HG03521 (cell line): Measurements from ENCODE around the gene RAB36.

ENCODE experiments used
- ATAC-seq: cut with Tn5 transposase; IDR thresholded peaks from one replicate; pipeline ENCODE4 v1.9.1; 2021; ENCODE audit warnings: mild to moderate bottlenecking, moderate library complexity; ENCODE audit not compliant: unreplicated experiment

Gene RAB36

DNA sequence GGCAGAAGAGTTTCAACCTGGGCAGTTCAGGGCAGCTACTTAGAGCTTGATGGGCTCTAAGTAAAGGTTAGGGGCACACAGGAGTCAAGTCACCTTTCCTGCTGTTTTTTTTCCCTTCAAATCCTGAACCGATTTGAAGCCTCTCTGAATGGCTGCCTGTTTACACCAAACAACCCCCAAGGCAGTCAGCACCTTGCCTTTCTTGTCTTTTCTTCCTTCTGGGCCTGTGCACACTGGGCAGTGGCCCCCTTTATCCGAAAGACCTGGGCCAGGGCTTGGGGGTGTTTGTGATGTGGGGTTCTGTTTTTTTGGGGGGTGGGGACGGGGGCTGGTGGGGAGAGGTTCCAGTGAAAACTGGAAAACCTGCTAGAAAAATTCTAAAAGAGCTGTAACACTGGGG lies 7.8 kb upstream of the RAB36 start:
- ATAC-seq: no peak

DNA sequence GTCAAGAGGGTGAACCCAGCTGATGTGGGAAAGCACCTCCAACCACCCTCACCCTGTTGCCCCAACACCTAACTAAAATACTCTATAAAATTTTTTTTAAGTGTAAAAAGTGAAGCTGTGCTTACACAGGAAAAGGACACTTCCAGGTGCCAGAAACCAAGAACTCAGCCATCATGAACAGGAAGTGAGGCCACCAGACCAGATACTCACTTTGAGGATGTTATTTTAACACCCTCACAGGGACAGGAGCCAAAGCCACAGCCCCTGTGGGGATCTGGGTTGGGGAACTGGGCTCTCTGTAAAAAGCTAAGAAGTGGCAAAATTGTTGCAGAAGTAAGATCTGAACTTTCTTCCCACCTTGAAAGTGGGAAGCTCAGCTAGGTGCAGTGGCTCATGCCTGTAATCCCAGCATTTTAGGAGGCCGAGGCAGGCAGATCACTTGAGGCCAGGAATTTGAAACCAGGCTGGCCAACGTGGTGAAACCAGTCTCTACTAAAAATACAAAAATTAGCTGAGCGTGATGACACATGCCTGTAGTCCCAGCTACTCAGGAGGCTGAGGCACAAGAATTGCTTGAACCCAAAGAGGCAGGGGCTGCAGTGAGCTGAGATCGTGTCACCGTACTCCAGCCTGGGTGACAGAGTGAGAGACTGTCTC lies 7.2 kb upstream of the RAB36 start:
- ATAC-seq: no peak

DNA sequence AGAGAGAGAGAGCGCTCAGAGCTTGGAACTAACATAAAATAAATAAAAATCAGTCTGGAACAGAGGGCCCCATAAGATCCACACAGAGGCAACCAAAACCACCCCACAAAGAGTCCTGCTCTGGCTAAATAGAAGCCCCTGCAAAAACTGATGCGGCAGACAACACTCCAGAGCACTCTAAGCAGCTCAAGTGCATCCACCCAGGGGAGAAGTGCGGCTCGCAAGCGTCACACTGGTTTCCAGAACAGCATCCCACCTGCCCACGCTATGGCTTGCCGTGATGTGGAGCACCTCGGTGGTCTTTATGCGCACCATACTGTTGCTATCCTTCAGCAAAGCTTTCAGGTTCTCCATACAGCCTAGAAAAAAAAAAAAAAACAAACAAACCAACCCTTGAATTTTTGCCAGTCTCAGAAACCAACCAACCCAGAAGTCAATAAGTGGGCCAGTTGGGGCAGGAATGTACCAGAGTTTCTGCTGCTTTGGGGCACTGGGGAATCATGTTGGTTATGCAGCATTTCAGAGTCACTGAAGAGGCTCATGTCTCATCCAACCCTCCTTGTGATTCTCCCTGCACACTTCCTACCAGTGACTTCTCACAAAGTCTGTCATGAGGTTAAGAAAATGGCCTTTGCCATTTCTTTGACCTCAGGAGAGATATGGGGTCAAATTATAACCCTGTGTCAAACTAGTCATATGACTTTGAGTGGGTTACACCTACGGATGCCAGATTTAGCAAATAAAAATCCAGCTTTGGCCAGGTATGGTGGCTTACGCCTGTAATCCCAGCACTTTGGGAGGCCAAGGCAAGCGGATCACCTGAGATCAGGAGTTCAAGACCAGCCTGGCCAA lies 6.5 kb upstream of the RAB36 start:
- ATAC-seq: no peak

DNA sequence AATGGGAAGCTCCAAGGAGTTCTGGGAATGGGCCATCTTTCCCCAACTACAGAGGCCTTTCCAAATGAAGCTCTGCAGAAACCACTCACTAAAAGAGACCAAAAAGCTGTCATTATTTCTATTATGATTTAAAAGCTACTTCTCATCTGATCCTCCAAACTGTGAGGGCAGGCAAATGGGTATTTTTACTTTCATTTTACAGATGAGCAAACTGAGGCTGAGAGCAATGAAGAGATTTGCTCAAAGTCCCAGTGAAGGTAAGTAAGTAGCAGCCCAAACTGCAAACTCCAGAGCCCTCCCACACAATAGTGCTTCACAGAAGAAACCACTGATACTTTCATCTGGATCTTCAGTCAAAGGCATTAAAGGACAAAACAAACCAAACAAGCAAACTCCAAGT lies 4.9 kb upstream of the RAB36 start:
- no peak for ATAC-seq

DNA sequence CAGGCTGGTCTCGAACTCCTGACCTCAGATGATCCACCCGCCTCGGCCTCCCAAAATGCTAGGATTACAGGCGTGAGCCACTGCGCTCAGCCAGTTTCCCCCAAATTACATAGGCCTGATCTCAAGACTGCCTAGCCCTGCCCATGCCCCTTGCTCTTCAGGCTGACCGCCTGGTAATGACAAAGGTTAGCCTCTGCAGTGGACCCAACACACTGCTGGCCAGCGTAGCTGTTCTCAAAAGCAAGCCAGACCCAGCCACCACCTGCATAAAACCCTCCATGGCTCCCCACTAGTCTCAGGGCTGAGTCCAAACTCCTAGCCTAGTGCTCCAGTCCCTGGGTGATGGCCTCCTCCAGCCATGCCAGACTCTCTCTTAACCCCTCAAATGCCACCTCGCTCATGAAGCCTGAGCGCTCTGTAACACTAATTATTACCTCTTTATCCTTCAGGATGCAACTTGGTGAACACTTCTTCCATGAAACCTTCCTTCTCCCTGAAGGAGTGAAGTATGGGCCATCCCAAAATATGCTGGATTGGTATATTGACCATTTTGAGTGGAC lies 2.7 kb upstream of the RAB36 start:
- no peak for ATAC-seq

DNA sequence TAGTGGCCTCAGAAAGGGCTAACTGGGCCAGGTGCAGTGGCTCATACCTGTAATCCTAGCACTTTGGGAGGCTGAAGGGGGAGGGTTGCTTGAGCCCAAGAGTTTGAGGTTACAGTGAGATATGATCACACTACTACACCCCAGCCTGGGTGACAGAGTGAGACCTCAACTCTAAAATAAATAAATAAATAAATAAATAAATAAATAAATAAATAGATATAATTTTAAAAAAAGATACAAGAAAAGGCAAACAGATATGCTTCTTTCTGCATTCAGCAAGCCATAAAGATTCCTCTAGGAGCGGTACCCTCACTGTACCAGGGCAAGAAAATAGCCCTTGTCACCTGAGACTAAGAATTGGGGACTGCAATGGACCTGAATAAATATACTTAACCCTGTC lies 2.2 kb upstream of the RAB36 start:
- no peak for ATAC-seq

DNA sequence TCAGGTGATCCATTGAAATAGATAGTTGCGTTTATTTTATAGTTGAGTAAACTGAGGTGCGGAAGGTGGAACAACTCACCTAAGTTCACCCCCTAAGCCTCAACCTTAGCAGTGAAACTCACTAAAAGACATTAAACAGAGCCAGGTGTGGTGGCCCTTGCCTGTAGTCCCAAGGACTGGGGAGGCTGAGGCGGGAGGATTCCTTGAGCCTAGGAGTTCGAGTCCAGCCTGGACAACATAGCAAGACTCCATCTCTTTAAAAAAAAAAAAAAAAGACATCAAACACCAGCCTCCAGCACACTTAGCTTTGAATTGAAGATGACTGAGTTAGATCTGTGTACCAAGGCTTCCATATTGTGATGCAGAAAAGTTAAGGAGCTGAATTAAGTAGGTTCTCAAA lies 845 bp upstream of the RAB36 start:
- ATAC-seq: no peak

DNA sequence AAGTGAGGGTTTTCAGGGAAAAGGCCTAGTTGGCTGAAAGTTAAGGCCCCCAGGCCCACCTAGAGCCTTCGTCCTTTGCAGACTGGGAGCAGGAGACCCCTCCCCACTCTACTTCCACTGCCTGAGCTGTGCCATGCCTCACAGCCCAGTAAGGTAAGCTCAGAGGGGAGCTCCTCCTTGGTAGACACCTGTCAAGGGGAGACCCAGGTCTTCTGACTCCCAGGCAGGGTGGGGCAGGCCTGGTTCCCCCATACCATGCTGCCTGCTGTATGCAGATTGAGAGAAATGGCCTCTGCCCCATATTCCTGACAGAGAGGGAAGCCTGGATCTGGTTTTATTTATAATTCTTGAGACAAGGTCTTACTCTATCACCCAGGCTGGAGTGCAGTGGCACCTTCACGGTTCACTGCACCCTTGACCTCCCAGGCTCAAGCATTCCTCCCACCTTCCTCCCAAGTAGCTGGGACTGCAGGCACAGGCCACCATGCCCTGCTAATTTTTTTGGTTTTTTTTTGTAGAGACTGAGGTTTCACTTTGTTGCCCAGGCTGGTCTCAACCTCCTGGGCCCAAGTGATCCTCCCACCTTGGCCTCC lies 697 bp downstream of the RAB36 start:
- no peak for ATAC-seq

DNA sequence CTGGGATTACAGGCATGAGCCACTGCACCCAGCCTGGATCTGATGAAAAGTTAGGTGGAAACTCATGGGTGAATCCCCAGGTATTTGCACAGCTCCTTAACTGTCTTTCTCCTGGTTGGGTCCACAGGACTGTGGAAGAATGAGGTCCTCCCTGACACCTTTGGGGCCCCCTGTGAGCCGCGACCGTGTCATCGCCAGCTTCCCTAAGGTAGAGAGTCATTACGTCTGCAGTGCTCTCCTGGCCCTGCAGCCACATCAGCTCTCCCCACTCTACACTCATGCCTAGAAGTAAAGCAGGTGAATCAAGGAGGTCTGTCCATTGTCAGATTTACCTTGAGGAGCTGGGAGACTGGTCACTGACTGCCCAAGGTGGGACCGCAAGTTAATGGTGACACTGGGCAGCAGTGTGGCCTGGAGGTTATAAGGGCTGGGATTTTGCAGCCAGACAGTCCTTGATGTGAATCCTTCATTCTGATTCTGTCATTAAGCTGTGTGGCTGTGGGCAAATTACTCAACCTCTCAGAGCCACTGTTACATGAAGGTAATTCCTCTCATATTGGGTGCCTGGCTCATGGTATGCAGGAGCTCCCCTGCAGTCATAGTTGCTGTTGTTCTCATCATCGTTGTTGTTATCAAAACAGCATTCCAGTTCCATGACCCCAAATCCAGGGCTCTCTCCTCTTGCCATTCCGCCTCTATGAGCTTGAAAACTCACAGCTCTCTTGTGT lies 1.4 kb downstream of the RAB36 start:
- no peak for ATAC-seq

DNA sequence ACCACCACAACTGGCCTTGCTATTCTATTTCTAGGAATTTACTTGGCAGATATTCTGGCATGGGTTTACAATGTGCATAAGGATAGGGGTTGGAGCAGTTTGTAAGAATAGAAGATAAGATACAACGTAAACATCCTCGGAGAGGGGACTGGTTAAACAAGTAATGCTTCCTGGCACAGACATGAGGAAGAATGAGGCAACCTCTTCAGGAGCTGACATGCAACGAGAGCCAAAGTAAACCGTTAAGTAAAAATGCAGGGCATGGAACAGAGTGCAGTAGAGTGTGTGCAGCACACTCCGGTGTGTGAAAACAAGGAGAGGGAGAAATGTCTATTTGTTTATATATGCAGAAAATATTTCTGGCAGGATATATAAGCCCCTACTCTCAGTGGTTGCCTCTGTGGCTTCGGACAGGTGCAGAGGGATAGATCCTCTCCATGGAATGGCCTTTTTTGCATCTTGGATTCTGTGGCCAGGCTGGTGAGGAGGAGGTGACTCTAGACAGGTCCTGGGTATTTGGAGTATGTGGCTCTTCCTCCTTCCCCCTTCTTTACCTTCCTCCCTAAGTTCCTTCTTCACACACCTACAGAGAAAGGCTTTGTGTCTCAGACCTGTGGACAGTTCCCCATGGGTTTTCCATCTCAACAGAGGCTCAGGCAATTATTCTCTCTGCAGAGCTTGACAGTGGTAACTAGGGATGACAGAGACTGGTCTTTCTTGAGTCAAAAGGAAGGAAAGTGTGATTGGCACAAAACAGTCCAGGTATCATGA lies 2.5 kb downstream of the RAB36 start:
- no peak for ATAC-seq

DNA sequence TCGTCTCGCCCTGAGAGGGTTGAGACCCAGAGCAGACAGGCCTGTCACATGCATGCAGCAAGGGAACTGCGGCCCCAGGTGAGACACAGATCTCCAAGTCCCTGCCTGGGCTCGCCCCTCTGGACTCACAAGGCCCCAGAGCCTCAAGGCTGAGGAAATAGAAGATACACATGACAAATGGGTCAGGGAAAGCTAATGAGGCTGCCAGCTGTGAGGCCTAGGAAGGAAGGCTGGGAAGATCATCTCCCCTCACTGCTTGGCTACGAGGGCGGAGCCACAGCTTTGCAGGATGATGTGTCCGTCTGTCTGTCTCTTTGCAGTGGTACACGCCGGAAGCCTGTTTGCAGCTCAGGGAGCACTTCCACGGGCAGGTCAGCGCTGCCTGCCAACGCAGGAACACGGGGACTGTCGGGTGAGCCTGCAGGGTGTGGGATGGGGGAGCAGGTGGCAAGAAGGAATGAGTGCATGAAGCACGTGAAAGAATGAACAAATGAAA lies 4.5 kb downstream of the RAB36 start:
- no peak for ATAC-seq

DNA sequence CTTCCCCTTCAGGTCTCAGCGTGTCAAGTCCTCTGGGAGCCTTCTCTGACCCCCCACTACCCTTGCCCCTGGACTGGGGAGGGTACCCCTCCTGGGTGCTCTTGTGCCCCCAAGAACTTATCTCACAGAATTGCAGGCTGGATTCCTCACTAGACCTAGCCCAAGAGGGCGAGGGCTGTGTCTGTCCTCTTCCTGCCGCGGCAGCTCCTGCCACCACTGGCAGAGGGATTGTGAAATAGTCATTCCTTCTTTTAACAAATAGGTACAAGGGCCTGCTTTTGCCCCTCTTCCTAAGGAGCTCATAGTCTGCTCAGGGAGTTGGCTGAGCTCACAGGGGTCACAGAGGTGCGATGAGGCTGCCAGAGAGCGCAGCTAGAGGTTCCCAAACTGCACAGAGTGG lies 5.5 kb downstream of the RAB36 start:
- no peak for ATAC-seq

DNA sequence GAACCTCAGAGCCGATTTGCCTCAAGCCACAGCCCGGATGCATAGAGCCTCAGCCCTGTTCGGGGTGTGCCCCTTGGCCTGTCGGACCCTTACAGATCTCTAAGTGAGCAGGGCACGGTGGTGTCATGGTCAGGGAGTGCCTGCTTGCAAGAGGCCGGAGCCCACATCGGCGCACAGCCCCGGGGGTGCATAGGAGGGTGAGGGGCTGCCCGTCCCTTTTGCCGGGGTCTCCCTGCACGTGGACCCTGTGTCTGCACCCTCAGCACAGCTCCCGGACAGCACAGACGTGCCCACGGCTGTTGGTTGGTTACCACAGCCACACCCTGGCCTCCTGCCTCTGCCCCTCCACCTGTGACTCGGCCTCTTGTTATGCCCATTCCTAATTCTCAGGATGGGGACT lies 6.5 kb downstream of the RAB36 start:
- no peak for ATAC-seq

DNA sequence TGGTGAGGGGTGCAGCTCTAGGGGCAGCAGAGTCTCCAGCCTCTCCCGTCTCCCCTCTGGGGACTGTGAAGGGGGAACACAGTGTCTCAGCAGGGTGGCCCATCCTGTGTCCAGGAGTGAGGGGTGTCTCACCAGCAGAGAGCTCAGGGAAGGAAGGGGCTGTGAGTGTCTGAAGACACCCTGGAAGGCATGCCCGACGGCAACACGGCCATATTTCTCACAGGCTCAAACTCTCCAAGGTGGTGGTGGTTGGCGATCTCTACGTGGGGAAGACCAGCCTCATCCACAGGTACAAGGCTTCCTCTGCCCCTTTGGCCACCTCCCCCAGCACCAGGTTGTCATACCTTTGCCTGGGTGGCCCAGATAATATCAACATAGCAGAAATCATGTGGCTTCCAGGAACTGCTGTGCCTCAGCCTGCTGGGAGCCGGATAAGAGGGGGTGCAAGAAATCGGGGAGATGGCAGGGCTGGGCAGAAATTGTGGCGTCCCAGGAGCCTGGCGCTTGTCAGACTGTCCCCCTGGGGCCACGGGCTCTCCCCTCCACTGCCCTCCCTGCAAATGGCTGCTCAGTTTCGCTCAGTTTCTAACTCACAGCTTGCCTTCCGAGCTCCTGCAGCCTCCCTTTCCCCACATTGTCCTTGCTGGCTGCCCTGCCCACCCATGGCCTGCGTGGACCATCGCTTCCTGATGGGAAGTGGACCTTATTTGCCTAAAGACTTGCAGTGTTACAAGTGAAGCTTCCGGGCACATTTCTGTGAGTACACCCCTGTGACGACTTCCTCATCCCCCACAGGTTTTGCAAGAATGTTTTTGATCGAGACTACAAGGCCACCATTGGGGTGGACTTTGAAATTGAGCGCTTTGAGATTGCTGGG lies 7.2 kb downstream of the RAB36 start:
- no peak for ATAC-seq

DNA sequence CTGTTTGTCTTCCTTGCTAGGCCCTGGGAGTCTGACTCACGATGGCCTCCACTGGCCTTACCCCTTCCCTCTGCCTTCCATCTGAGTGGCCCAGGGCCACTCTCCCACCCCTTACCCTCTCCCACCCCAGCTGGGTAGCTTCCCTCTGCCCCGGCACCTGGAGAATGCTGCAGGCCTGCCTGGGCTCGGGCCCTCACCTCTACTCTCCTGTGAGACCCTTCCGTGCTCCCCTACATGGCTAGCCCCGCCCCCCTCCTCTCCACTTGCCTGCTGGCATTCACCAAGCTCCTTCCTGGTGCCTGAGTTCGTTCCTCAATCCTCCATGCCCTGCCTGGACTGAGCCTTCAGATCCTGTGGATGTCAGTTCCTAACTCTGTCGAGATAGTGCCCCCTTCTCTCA lies 8.7 kb downstream of the RAB36 start:
- no peak for ATAC-seq

DNA sequence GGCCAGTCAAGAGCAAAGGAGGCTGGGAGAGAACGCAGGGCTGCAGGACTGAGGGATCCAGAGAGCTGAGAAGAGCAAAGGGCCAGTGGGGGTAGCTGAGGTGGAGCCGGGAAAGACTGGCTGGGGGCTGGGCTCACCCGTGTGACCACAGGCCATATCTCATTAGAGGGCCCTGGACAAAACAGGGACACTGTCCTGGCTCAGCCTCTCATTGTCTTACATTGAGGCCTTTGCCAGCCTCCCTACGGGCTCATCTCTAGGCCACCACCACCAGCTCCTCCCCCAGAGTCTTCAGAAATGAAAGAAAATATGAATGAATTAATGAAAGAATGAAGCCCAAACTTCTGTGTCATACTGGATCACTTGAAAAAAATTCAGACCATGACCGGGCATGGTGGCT lies 9.2 kb downstream of the RAB36 start:
- ATAC-seq: no peak

DNA sequence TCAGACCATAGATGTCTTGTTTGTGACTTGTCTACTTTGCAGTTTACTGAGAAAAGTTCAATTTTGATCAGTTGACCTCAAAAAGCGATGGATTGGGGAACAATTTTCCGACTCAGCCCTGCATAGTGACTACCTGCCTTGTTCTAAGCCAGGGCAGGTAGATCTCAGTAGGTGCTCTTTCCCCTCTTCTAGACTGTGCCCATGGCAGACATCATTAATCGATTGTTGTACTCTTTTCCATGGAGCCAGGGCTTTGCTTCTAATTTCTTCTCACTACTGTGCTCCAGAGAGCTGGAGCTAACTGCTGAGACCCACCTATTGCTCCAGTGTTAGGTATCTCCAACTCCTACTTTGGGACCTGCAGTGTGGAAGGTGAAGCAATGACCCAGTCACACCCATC lies 9.9 kb downstream of the RAB36 start:
- ATAC-seq: no peak

DNA sequence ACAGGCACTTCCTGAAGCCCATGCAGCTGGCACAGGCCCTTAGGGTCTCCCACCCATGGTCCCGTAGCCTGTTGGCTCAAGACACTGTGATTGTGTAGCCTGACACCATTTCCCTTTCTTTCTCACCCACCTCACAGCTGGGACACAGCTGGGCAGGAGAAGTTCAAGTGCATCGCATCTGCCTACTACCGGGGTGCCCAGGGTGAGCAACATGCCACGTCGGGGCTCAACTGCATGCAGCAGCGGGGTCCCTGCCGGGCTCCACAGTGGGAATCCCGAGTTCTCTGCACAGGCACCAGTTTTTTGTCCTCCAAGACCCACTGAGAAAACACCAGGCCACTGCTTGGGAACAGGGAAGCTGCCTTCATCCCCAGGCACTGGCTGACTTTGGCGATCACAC lies 10.6 kb downstream of the RAB36 start:
- no peak for ATAC-seq

DNA sequence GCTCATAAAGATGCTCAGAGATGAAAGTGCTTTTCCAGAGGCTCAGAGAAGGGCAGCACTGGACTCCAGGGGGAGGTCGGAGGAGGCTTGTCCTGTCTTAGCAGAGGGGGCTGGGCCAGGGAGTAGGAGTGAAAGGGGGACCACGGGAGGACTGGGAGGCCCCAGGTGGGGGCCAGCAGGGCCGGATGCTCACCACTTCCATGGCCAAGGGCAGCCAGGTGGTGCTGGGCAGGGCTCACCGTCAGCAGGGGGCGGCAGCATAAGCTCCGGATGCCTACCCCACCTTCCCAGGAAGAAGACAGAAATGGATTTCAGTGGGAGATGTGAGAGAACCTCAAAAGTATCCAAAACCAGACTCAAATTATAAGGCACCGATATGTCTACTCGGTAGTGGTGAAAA lies 11.0 kb downstream of the RAB36 start:
- ATAC-seq: no peak
